Activated CD4-positive, alpha-beta T cell treated with anti-CD3 and anti-CD28 coated beads for 24 hours (primary cell): ENCODE results near the gene ERF.

Experiments used
- DNase-seq, 2 donors: peaks; one replicate each; pipeline ENCODE4 v3.0.0-alpha.2; 2020; ENCODE audit warnings: low read depth in 2 of 2

ERF gene

GRCh38 chr19:42254089-42254849 is 659 bp downstream of the ERF start:
- DNase-seq, result peak; percentile 58 to 63

- DNase-seq, result no peak
Measured at GRCh38 chr19:42253245-42254088, 1.5 kb downstream of the ERF start.

GRCh38 chr19:42252365-42253244 is 2.3 kb downstream of the ERF start:
- no peak for DNase-seq

DNA sequence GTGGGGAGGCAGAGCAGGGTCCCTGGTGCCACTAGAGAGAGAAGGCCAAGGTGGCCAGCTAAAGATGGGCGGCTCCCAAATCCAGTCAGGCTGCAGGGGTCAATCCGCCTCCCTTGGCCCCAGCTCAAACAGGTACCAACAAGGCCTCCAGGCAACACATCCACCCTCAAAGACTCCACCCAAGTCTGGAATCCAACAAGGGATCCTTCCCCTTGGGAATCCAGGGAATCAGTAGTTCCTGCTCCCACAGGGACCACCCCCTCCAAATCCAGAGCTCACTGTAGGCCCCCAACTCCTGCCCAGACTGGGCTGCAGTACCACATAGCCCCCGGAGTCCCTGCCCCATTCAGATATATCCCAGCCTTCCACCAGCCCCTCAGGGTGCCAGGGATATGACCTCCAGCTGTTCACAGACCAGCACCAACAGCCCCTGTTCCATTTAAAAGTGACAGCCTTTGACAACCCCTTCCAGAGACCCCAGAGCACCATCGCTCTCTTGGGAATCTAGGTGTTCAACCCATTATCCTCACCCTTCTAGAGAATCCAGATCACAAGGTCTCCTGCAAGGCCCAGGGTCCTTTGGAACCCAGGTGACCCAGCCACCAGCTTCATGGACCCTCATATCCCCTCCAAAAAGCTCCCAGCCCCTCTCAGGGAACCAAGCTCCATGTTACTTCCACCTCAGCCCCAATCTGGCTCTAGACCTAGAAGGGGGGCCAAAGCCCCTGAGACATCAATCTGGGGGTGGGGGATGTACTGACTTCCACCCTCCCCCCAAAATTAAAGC is 3.2 kb downstream of the ERF start:
- no peak for DNase-seq

- DNase-seq, result no peak
Measured at GRCh38 chr19:42250666-42251531, 4.0 kb downstream of the ERF start.

DNA sequence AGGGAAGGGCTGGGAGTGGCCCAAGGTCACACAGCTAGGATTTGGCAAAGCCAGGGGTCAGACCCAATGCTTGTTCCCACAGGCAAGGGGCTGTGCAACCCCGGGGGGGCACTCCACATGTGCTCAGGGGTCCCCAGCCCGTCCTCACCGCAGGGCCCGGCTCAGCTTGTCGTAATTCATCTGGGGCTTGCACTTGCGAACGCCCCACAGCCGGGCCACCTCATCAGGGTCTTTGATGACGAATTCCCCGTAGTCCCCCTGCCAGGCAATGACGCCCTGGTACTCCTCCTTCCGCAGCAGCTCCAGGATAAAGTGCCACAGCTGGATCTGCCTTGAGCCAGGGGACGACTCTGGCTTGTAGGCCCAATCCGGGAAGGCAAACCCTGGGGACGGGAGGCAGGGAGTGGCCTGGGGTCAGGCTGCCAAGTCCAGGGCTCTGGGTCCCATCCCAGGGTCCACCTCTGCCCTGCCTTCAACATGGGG is 4.7 kb downstream of the ERF start:
- DNase-seq, result no peak

DNA sequence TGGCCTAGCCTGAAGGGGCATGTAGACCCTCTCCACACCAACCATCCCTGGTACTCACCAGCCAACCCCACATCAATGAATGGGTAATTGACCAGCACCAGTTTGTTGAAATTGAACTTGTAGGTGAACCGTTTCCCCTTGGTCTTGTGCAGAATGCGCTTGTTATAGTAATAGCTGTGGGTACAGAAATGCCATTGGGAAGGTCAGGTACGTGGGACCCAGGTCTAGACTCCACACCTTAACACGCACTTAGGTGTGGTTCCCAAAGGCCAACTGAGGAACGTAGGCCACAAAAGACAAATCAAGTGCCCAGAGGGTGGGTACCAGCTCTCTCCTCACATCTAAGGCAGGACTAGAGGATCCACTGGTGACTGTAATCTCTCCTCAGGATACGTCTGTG is 5.2 kb downstream of the ERF start:
- DNase-seq, result no peak

DNA sequence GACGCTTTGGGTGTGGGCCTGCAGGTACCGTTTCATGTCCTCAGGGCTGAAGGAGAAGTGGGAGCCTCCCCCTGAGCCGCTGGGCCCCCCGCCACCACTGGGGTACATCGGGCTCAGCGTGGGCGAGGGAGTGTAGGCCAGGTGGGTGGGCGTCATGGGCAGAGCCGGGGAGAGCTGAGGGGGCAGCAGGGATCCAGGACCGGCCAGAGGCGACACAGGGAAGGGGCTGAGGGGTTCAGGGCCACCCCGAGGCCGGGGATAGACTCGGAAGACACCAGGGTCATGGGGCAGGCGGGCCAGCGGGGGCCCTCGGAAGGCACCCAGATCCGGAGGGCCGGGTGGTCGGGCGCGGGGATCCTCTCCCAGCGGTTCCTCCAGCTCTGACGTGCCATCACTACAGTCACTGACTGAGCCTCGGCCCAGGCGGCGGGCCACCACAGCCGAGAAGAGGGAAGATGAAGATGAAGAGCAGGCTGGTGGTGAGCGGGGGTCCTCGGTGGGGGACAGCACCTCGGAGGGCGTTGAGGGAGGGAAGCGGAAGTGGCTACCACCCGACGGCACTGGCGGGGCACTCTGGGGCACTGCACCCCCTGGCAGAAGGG is 5.7 kb downstream of the ERF start:
- DNase-seq, result no peak

- DNase-seq, result no peak
Measured at GRCh38 chr19:42248270-42249148, 6.4 kb downstream of the ERF start.

DNA sequence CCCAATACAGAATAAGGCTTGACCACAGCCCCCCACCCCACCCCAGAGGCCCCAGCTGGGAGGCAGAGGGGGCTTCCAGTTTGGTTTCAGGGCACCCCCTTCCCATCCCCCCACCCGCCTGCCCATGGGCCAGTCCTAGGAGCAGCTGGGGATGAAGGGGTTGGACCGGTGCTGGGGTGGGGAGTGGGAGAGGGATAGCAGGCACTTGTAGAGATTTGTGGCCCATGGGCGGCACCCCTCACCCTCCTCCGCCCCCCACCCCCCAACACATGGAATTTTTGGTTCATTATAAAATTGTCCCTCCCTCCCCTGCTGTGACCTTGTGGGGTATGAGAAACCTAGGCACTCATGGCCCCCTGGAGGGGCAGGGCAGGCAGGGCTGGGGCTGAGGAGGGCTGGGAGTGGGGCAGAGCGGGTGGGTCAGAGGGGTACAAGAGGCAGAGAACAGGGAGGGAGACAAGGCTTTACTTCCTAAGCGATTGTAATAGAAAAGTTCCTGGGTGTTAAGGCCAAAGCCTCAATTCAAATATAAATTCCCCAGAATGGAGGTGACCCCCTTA is 7.2 kb downstream of the ERF start:
- DNase-seq, result no peak

GRCh38 chr19:42246922-42247639 is 7.8 kb downstream of the ERF start:
- no peak for DNase-seq

DNA sequence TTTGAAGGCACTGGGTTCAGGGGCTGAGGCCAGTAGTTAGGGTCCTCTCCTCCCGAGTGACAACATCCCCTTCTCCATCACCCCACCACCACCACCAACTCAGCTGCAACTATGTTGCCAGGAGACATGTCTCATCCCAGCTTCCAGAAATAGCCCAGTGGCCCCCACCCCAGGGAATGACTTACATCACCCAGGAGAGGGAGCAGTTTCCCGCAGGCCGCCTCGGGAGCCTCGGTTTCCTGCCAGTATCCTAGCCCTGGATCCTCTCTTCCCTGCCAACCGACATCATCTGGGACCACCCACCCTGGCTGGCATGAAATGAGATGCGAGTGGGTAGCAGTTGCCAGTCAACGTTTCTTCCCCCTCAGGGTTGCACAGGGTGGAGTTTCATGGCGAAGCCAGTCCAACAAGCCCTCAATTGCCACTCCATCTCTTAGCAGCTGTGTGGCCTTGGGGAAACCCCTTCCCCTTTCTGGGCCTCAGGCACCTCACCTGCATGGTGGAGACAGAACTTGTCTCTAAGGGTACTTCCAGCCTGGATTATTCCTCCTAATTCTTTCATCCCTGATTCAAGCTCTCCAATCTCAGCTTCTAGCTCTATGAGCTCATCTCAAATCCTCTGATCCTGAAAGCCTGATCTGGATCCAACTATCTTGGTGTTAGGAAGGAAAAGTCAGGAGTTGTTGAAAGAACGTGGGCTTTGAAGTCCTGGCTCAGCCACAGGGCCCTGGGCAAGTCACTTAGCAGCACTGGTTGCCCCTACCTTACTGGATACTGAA is 8.6 kb downstream of the ERF start:
- no peak for DNase-seq

DNA sequence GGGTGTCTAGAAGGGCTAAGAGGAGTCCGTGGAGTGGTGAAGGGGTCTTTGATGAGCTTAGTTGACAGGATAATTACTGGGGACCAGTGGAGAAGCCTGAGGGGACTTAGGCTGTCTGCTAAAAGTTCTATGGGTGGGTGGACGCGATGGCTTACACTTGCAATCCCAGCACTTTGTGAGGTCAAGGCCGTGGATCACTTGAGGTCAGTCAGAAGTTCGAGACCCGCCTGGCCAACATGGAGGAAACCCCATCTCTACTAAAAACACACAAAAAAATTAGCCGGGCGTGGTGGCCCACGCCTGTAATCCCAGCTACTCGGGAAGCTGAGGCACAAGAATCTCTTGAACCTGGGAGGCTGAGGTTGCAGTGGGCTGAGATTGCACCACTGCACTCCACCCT is 9.7 kb downstream of the ERF start:
- no peak for DNase-seq

DNA sequence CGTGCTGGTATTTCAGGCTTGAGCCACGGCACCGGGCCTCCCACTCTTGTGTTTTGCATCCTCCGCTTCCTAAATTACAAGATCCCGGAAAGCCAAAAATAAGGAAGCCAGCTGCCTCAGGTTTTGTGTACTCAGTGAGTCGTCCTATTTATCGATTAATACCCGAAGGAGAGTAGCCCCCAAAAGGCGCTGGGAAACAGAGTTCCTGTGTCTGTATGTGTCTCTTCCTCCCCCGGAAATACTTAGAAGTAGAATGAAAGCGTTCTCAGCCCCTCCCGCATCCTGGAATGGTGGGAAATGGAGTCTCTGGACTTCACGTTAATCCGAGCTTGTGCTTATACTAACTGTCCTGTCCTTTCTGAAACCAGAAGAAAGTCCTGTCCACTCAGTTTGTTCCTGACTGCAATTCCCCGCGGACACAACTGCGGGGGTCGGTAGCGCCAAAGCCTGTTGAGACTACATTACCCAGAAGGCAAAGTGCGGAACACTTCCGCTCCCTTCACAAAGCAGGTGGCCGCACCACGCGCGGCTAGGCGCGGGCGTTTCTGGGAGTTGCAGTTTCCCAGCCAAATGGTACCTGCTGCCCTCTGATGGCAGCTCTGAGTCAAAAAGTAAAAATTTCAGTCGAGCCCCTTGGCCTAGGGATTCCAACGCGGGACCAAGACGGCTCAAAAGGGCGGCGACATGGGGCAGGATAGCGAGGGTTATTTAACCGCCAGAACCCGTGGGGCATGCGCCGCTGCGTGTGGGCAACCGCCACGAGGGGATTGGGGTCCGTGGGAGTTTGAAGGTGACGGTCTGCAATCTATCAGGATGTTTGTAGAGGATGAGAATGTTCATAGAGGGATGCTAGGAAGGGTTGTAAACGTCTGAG is 10.3 kb downstream of the ERF start:
- peak; percentile 79 to 86 for DNase-seq

- peak; percentile 91 for DNase-seq
Measured at GRCh38 chr19:42242512-42243409, 12.2 kb downstream of the ERF start, which contains the start of gene GSK3A. TSS of gene GSK3A (minus strand) at chr19:42242602. CDS start at chr19:42242465, 137 bp downstream.
